Inflammatory macrophage treated with lipopolysaccharide for 4 hours (primary cell): ENCODE results near the gene SLC9A9.

Source experiments
- DNase-seq: peaks from one replicate; pipeline ENCODE4 v3.0.0-alpha.2; 2020

Gene SLC9A9

GRCh38 chr3:143266511-143266910 lies 581.8 kb downstream of the SLC9A9 start:
- DNase-seq = no peak

- no peak for DNase-seq
These were observed 582.7 kb downstream of the SLC9A9 start for GRCh38 chr3:143265501-143266070.

- DNase-seq = no peak
These were observed 584.3 kb downstream of the SLC9A9 start for GRCh38 chr3:143263852-143264513.

- DNase-seq = no peak
These were observed 586.4 kb downstream of the SLC9A9 start for GRCh38 chr3:143261848-143262247.

GRCh38 chr3:143258692-143259091 lies 589.6 kb downstream of the SLC9A9 start:
- no peak for DNase-seq

GRCh38 chr3:143256416-143256815 lies 591.9 kb downstream of the SLC9A9 start:
- DNase-seq = no peak

GRCh38 chr3:143255739-143256138 lies 592.5 kb downstream of the SLC9A9 start:
- no peak for DNase-seq

GRCh38 chr3:143252931-143253330 lies 595.3 kb downstream of the SLC9A9 start:
- no peak for DNase-seq

- no peak for DNase-seq
These were observed 599.3 kb downstream of the SLC9A9 start for GRCh38 chr3:143249014-143249413.

GRCh38 chr3:143247073-143247472 lies 601.2 kb downstream of the SLC9A9 start:
- DNase-seq = no peak

GRCh38 chr3:143245692-143246091 lies 602.6 kb downstream of the SLC9A9 start:
- no peak for DNase-seq

GRCh38 chr3:143244516-143245063 lies 603.7 kb downstream of the SLC9A9 start:
- DNase-seq = no peak

- no peak for DNase-seq
These were observed 604.6 kb downstream of the SLC9A9 start for GRCh38 chr3:143243686-143244085.

- DNase-seq = no peak
These were observed 605.6 kb downstream of the SLC9A9 start for GRCh38 chr3:143242691-143243090.

- DNase-seq = no peak
These were observed 606.2 kb downstream of the SLC9A9 start for GRCh38 chr3:143242101-143242500.

GRCh38 chr3:143241481-143241951 lies 606.8 kb downstream of the SLC9A9 start:
- no peak for DNase-seq

- DNase-seq = no peak
These were observed 607.4 kb downstream of the SLC9A9 start for GRCh38 chr3:143240886-143241285.

- DNase-seq = no peak
These were observed 609.2 kb downstream of the SLC9A9 start for GRCh38 chr3:143239031-143239430.

GRCh38 chr3:143237077-143237627 lies 611.1 kb downstream of the SLC9A9 start:
- DNase-seq = no peak

GRCh38 chr3:143236226-143236964 lies 611.9 kb downstream of the SLC9A9 start:
- DNase-seq = peak; percentile 39

- no peak for DNase-seq
These were observed 612.6 kb downstream of the SLC9A9 start for GRCh38 chr3:143235614-143236204.

GRCh38 chr3:143234526-143234925 lies 613.7 kb downstream of the SLC9A9 start:
- DNase-seq = no peak

- DNase-seq = no peak
These were observed 615.3 kb downstream of the SLC9A9 start for GRCh38 chr3:143232981-143233380.
